Neural cell (in vitro differentiated cells): ENCODE measurements around the gene CAMK1D.

Experiments
- EP300 ChIP-seq: fragments of 450-650 bp; conservative IDR thresholded peaks from 2 replicates; pipeline ENCODE4 v1.6.1; 2014; ENCODE audit warnings: antibody characterized with exemption, mild to moderate bottlenecking, moderate library complexity; ENCODE audit not compliant: poor library complexity, severe bottlenecking
- EZH2 ChIP-seq: fragments of 200-600, 300-800 bp; shearing (Covaris generic), sonication (generic); IDR thresholded peaks from 2 replicates; pipeline ENCODE4 v1.6.1; 2014; ENCODE audit warnings: antibody characterized with exemption, low read length, borderline replicate concordance, mild to moderate bottlenecking; ENCODE audit not compliant: insufficient read depth, poor library complexity, severe bottlenecking
- MXI1 ChIP-seq: fragments of 450-650 bp; conservative IDR thresholded peaks from 2 replicates; pipeline ENCODE4 v1.6.1; 2014; ENCODE audit warnings: antibody characterized with exemption, mild to moderate bottlenecking; ENCODE audit not compliant: poor library complexity, severe bottlenecking
- POLR2AphosphoS5 ChIP-seq: IDR thresholded peaks from 2 replicates; pipeline ENCODE4 v1.6.1; 2012
- RAD21 ChIP-seq: fragments of 450-650 bp; conservative IDR thresholded peaks from 2 replicates; pipeline ENCODE4 v1.6.1; 2014; ENCODE audit warnings: antibody characterized with exemption, mild to moderate bottlenecking, moderate library complexity
- SMC3 ChIP-seq: fragments of 450-650 bp; conservative IDR thresholded peaks from 2 replicates; pipeline ENCODE4 v1.6.1; 2014; ENCODE audit warnings: antibody characterized with exemption, mild to moderate bottlenecking, moderate library complexity; ENCODE audit not compliant: poor library complexity
- TAF1 ChIP-seq: IDR thresholded peaks from 2 replicates; pipeline ENCODE4 v1.6.1; 2012; ENCODE audit warnings: low read depth
- TF ChIP-seq, protein P1 (sequence below): fragments of 450-650 bp; IDR thresholded peaks from 2 replicates; pipeline ENCODE4 v1.5.1; 2014; ENCODE audit warnings: antibody characterized with exemption, mild to moderate bottlenecking, moderate library complexity; ENCODE audit not compliant: poor library complexity, severe bottlenecking
- TF ChIP-seq, protein P2 (sequence below): IDR thresholded peaks from 2 replicates; pipeline ENCODE4 v1.6.1; 2012; ENCODE audit warnings: borderline replicate concordance

DNA sequence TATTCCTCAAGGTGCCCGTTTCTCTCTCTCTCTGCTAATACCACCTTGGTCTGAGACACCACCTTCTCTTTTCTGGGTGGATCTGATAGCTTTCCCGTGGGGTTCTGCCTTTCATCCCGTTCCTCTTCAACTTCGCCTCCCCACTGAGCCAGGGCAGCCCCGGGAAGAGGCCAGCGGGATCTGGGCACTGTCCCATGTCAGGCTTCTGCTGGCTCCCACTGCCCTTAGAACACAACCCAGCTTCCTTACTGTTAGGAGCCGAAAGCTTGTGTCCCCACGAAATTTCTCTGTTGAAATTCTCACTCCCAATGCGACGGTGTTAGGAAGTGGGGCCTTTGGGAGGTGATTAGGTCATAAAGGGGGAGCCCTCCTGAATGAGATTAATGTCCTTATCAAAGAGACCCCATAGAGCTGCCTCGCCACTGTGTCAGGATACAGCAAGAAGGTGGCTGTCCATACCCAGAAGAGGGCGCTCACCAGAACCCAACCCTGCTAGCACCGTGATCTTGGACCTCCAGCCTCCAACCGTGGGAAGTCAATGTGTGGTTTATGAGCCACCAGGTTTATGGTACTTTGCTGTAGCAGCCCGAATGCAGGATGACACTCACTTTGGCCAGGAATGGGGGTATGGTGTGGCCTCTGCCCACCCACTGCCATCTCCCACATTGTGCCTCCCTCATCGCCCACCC lies 79.2 kb downstream of the CAMK1D start:
- TF ChIP-seq EZH2 (no peak), MXI1 (no peak), POLR2AphosphoS5 (no peak), EP300 (no peak), TAF1 (no peak), RAD21 (no peak), SMC3 (no peak)
- TF ChIP-seq, protein P1, sequence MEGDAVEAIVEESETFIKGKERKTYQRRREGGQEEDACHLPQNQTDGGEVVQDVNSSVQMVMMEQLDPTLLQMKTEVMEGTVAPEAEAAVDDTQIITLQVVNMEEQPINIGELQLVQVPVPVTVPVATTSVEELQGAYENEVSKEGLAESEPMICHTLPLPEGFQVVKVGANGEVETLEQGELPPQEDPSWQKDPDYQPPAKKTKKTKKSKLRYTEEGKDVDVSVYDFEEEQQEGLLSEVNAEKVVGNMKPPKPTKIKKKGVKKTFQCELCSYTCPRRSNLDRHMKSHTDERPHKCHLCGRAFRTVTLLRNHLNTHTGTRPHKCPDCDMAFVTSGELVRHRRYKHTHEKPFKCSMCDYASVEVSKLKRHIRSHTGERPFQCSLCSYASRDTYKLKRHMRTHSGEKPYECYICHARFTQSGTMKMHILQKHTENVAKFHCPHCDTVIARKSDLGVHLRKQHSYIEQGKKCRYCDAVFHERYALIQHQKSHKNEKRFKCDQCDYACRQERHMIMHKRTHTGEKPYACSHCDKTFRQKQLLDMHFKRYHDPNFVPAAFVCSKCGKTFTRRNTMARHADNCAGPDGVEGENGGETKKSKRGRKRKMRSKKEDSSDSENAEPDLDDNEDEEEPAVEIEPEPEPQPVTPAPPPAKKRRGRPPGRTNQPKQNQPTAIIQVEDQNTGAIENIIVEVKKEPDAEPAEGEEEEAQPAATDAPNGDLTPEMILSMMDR, result no peak
- TF ChIP-seq, protein P2, sequence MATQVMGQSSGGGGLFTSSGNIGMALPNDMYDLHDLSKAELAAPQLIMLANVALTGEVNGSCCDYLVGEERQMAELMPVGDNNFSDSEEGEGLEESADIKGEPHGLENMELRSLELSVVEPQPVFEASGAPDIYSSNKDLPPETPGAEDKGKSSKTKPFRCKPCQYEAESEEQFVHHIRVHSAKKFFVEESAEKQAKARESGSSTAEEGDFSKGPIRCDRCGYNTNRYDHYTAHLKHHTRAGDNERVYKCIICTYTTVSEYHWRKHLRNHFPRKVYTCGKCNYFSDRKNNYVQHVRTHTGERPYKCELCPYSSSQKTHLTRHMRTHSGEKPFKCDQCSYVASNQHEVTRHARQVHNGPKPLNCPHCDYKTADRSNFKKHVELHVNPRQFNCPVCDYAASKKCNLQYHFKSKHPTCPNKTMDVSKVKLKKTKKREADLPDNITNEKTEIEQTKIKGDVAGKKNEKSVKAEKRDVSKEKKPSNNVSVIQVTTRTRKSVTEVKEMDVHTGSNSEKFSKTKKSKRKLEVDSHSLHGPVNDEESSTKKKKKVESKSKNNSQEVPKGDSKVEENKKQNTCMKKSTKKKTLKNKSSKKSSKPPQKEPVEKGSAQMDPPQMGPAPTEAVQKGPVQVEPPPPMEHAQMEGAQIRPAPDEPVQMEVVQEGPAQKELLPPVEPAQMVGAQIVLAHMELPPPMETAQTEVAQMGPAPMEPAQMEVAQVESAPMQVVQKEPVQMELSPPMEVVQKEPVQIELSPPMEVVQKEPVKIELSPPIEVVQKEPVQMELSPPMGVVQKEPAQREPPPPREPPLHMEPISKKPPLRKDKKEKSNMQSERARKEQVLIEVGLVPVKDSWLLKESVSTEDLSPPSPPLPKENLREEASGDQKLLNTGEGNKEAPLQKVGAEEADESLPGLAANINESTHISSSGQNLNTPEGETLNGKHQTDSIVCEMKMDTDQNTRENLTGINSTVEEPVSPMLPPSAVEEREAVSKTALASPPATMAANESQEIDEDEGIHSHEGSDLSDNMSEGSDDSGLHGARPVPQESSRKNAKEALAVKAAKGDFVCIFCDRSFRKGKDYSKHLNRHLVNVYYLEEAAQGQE, result no peak
